SU-DHL-6 (cell line): ENCODE results near the gene KLHL36.

Experiments
- EZH2phosphoT487 ChIP-seq: fragments of 200-600 bp; sonication (generic), shearing (Covaris generic); conservative IDR thresholded peaks from 2 replicates; pipeline ENCODE4 v1.6.1; 2018; ENCODE audit warnings: mild to moderate bottlenecking, antibody characterized with exemption, low read length, moderate library complexity, mixed read lengths
- TF ChIP-seq, protein P1 (sequence below): fragments of 200-600 bp; sonication (generic); IDR thresholded peaks from one replicate; pipeline ENCODE4 v1.5.1; 2017; ENCODE audit warnings: antibody characterized with exemption, mild to moderate bottlenecking, low read length, moderate library complexity; ENCODE audit not compliant: insufficient read depth, poor library complexity, severe bottlenecking

DNA sequence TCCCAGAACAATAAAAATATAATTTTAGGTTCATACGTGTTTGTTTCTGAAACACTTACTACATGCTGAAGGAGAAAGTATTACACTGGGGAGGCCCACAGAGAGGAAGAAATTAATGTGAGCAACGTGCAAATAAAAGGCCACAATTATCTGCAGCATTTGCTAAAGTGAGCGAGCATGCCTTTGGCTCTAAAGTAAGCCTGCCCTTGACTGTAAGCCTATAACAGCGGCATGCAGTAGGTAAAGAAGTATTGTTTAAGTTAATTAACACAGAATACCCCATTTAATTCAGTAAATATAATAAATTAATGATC, 17.2 kb upstream of the KLHL36 start:
- TF ChIP-seq, protein P1, sequence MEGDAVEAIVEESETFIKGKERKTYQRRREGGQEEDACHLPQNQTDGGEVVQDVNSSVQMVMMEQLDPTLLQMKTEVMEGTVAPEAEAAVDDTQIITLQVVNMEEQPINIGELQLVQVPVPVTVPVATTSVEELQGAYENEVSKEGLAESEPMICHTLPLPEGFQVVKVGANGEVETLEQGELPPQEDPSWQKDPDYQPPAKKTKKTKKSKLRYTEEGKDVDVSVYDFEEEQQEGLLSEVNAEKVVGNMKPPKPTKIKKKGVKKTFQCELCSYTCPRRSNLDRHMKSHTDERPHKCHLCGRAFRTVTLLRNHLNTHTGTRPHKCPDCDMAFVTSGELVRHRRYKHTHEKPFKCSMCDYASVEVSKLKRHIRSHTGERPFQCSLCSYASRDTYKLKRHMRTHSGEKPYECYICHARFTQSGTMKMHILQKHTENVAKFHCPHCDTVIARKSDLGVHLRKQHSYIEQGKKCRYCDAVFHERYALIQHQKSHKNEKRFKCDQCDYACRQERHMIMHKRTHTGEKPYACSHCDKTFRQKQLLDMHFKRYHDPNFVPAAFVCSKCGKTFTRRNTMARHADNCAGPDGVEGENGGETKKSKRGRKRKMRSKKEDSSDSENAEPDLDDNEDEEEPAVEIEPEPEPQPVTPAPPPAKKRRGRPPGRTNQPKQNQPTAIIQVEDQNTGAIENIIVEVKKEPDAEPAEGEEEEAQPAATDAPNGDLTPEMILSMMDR, result no peak
- TF ChIP-seq EZH2phosphoT487, result no peak
